AG04449 (cell line): ENCODE results near the gene NPC1L1.

Source experiments
- CTCF ChIA-PET: fragments of 350-600 bp; formaldehyde crosslinking; extraction: SDS; loops from one replicate; lab custom pipeline; 2021; ENCODE audit warnings: antibody characterized with exemption; lab: Yijun Ruan, JAX
- POLR2A ChIA-PET: fragments of 400-600, 350-600 bp; formaldehyde crosslinking; extraction: SDS; loops from one replicate; lab custom pipeline; 2020; ENCODE audit warnings: antibody characterized with exemption, inconsistent platforms; lab: Yijun Ruan, JAX
- DNase-seq: peaks from one replicate; pipeline ENCODE4 v3.0.0-alpha.2; 2010; ENCODE audit warnings: low read depth, low spot score
- H3K4me3 ChIP-seq: 2 replicates; pipeline ENCODE4 v1.5.1; 2011; ENCODE audit warnings: low read depth, mild to moderate bottlenecking, control low read depth, low read length
- TF ChIP-seq, protein P1 (sequence below): IDR thresholded peaks from one replicate; pipeline ENCODE4 v1.5.1; 2011; ENCODE audit warnings: mild to moderate bottlenecking, moderate library complexity, low read length, control low read depth, inconsistent platforms; ENCODE audit not compliant: insufficient read depth; ENCODE audit errors: missing control alignments

Gene NPC1L1

DNA sequence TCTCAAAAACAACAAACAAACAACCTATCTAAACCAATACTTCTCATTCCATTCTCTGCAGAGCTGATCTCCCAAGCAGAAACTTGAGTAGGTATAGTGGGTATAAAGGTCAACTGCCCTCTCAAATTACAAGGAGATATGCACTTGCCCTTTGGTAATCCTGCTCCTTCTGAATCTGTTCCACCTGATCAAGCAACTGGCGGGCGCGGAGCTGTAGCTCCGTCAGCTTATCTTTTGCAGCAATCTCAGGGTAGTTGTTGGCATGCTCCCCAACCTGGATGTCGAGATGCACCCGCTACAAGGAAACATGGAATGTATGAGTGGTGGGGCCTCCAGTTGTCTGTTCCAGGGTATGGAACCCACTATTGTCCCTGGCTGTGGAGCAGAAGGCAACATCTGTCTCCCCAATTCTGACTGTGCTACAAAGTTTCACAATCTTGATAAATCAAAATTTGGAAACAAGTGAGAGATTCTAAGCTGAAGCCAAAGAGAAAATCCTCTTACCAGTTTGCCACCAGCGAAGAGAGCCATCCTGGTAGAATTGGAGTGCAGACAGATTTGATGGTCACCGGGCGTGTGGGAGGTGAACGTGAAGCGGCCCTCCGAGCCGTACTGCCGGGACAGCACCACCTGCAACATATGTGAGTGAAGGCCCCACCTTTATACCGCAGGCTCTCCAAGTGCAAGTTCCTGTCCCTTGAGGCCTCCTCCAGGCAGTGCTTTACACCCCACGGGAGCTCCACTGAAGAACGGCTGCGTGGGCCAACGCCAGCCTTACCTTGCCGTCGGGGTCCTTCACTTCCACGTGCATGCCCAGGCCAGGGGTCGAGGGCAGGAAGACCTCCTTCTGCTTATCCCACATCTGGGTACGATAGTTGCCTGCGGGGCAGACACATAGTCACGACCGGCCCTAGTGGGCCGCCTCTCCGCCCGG is 40.1 kb upstream of the NPC1L1 start:
- peak overlapping the region; percentile 94 for H3K4me3 ChIP-seq
- TF ChIP-seq, protein P1, sequence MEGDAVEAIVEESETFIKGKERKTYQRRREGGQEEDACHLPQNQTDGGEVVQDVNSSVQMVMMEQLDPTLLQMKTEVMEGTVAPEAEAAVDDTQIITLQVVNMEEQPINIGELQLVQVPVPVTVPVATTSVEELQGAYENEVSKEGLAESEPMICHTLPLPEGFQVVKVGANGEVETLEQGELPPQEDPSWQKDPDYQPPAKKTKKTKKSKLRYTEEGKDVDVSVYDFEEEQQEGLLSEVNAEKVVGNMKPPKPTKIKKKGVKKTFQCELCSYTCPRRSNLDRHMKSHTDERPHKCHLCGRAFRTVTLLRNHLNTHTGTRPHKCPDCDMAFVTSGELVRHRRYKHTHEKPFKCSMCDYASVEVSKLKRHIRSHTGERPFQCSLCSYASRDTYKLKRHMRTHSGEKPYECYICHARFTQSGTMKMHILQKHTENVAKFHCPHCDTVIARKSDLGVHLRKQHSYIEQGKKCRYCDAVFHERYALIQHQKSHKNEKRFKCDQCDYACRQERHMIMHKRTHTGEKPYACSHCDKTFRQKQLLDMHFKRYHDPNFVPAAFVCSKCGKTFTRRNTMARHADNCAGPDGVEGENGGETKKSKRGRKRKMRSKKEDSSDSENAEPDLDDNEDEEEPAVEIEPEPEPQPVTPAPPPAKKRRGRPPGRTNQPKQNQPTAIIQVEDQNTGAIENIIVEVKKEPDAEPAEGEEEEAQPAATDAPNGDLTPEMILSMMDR, result no peak
- DNase-seq, result no peak
- ChIA-PET POLR2A (interaction anchor here (1.1 to 1.5 kb wide), 4 partner anchors 16 to 303 kb away, joined by 3 to 7 read pairs (median 4); partner anchors contain the start of gene H2AZ2), CTCF (interaction anchor here (0.9 to 9.9 kb wide), 9 partner anchors 8 to 340 kb away, joined by 3 to 79 read pairs (median 4); partner anchors contain the start of genes DDX56 and H2AZ2)

DNA sequence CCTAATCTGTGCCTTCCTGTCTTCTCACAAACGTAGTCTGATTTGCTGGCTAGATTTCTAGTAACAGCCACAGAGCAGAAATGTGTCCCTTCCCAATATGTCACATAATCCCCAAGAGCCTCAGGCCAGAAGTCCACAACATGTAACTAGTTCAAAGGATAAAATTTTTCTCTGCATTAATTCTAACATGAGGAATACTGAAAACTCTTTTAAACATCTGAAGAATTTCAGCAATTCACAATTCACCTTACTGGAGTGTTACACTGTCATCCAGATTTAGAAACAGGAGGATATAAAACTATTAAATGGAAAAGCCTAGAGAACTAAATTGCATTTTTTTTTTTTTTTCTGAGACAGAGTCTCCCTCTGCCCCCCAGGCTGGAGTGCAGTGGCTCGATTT is 35.1 kb upstream of the NPC1L1 start:
- ChIA-PET POLR2A (no interaction called here), CTCF (interaction anchor here (9.9 kb wide), 1 partner anchor 12 kb away, joined by 79 read pairs; no protein-coding TSS in a partner anchor)

DNA sequence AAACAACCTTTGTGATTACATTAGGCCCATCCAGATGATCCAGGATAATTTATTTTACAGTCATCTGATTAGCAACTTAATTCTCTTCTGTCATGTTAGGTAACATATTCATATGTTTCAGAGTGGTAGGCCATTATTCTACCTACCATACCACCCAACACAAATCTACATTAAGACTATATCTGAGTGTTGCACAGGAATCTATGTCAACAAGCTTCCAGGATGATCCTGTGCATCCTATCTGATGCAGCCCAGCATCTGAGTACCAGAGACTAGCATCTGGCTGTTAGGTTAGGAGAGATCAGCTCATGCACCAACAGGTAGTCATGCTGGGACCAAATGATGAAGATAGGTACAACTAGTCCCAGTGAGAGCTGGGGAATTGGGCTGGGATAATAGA is 33.9 kb upstream of the NPC1L1 start:
- ChIA-PET CTCF (interaction anchor here (1.2 to 9.9 kb wide), 2 partner anchors 11 to 226 kb away, joined by 4 to 79 read pairs; no protein-coding TSS in a partner anchor), POLR2A (no interaction called here)
- TF ChIP-seq, protein P1, result no peak
- no peak for DNase-seq
- no peak overlapping the region; the same call in 1 of the 2 replicates for H3K4me3 ChIP-seq

More for the DNA sequence above, 35.1 kb upstream of the NPC1L1 start:
- no peak for DNase-seq
- TF ChIP-seq, protein P1, result no peak
- H3K4me3 ChIP-seq, result no peak overlapping the region

DNA sequence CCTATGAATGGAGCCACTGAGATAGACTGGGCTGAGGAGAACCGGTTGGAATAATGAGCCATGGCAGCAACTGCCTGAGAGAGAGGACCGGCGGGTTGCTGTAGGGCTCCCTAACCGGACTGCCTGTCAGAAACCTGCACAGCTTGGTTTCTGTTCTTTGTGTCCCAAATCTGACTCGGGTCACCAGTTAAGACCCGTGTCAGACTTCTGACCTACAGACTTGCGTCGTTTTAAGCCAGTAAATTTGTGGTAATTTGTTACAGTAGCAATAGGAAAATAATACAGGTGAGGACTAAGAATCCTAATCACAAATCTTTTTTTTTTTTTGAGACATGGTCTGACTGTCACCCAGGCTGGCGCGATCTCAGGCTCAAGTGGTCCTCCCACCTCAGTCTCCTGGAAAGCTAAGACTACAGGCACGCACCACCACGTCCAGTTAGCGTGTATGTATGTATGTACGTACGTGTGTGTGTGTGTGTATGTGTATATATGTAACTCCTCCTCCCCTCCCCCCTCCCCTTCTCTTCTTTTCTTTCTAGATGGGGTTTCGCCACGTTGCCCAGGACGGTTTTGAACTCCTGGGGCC is 33.2 kb upstream of the NPC1L1 start:
- no peak for DNase-seq
- TF ChIP-seq, protein P1, result no peak
- peak overlapping the region; percentile 98 for H3K4me3 ChIP-seq
- ChIA-PET POLR2A (interaction anchor here (0.7 to 1.4 kb wide), 8 partner anchors 9 to 343 kb away, joined by 3 to 8 read pairs (median 4); no protein-coding TSS in a partner anchor), CTCF (interaction anchor here (0.6 to 9.9 kb wide), 5 partner anchors 7 to 348 kb away, joined by 3 to 79 read pairs (median 4); partner anchors contain the start of gene TMED4)

DNA sequence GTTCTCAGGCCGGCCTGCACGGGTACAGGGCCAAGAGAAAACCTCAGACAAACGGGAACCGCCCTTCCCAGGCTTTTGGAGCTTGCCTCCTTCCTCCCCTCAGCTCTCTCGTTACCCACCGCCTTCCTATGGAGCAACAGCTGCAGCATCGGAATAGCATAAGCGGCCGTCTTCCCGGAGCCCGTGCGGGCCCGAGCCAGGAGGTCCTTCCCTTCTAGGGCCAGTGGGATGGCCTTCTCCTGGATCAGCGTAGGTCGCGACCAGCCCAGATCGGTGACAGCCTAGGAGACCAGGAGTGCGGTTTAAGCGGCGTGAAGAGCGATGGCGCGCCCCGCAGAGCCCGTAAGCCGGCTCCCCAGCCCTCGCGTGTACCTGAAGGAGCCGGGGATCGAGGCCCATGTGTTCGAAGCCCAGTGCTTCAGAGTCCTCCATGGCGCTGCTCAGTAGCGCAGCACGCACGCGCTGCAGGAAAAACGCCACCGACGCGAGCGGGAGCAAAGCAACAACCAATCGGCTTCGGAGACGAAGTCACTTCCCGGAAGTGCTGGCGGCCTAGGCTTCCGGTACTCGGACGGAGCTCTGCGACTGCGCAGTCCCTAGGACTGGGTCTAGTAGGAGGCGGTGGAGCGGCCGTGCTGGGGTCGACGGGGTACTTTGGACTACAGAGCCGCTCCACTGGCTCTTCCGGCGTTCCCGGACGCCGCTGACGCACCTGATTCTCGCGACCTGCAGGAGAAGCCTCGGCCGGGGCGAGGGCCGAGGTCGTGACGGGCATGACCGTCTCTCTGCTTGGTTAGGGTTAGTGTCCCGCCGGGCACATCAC is 32.5 kb upstream of the NPC1L1 start, which contains the start of gene DDX56:
TSS of gene DDX56 (minus strand) at position 445 of the 823 bp plus-strand sequence. CDS start at position 432, 13 bp downstream.
- TF ChIP-seq, protein P1, result no peak
- CTCF ChIA-PET, result interaction anchor here (0.6 to 9.9 kb wide), 5 partner anchors 8 to 348 kb away, joined by 3 to 79 read pairs (median 5); partner anchors contain the start of genes H2AZ2 and TMED4
- H3K4me3 ChIP-seq, result peak within 1 kb of the TSS; percentile 98
- POLR2A ChIA-PET, result interaction anchor here (0.7 to 1.4 kb wide), 8 partner anchors 8 to 342 kb away, joined by 3 to 8 read pairs (median 4); no protein-coding TSS in a partner anchor
- DNase-seq, result peak; percentile 40
